Neural progenitor cell (in vitro differentiated cells): ENCODE measurements around the gene RAB11FIP3.

Experiments
- EZH2phosphoT487 ChIP-seq: fragments of 200-600 bp; sonication (generic); IDR thresholded peaks from 2 replicates; pipeline ENCODE4 v1.6.1; 2017; ENCODE audit warnings: antibody characterized with exemption
- TF ChIP-seq, protein P1 (sequence below): fragments of 200-600 bp; sonication (generic); IDR thresholded peaks from 2 replicates; pipeline ENCODE4 v1.5.1; 2017; ENCODE audit warnings: antibody characterized with exemption, mild to moderate bottlenecking

DNA sequence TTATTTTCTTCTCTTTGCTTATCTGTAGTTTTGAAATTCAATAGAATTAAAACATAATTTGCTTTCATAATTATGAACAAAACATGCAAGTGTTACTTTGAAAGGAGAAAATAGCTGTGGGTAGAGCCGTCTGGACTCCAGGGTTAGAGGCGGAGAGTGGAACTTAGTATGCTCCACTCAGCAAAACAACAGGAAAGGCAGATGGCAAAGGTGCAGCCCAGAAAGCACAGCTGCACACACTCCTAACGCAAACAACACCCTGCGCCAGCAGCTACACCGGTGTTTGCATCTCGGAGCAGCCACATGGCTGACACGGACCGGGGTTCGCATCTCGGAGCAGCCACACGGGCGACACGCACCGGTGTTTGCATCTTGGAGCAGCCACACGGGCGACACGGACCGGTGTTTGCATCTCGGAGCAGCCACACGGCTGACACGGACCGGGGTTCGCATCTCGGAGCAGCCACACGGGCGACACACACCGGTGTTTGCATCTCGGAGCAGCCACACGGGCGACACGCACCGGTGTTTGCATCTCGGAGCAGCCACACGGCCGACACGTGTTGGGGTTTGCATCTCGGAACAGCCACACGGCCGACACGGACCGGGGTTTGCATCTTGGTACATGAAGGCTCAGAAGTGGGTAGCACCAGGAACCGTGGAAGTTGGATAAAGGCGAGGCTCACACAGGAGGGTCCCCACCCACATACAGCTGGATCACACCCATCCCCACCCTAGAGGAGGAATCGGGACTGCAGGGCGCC lies 89.9 kb downstream of the RAB11FIP3 start:
- TF ChIP-seq, protein P1, sequence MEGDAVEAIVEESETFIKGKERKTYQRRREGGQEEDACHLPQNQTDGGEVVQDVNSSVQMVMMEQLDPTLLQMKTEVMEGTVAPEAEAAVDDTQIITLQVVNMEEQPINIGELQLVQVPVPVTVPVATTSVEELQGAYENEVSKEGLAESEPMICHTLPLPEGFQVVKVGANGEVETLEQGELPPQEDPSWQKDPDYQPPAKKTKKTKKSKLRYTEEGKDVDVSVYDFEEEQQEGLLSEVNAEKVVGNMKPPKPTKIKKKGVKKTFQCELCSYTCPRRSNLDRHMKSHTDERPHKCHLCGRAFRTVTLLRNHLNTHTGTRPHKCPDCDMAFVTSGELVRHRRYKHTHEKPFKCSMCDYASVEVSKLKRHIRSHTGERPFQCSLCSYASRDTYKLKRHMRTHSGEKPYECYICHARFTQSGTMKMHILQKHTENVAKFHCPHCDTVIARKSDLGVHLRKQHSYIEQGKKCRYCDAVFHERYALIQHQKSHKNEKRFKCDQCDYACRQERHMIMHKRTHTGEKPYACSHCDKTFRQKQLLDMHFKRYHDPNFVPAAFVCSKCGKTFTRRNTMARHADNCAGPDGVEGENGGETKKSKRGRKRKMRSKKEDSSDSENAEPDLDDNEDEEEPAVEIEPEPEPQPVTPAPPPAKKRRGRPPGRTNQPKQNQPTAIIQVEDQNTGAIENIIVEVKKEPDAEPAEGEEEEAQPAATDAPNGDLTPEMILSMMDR, result no peak
- TF ChIP-seq EZH2phosphoT487, result no peak
